Neural cell (in vitro differentiated cells): ENCODE data around the gene THAP4.

ENCODE experiments used
- EP300 ChIP-seq: fragments of 450-650 bp; conservative IDR thresholded peaks from 2 replicates; pipeline ENCODE4 v1.6.1; 2014; ENCODE audit warnings: antibody characterized with exemption, mild to moderate bottlenecking, moderate library complexity; ENCODE audit not compliant: poor library complexity, severe bottlenecking
- RAD21 ChIP-seq: fragments of 450-650 bp; conservative IDR thresholded peaks from 2 replicates; pipeline ENCODE4 v1.6.1; 2014; ENCODE audit warnings: antibody characterized with exemption, mild to moderate bottlenecking, moderate library complexity
- SMC3 ChIP-seq: fragments of 450-650 bp; conservative IDR thresholded peaks from 2 replicates; pipeline ENCODE4 v1.6.1; 2014; ENCODE audit warnings: antibody characterized with exemption, mild to moderate bottlenecking, moderate library complexity; ENCODE audit not compliant: poor library complexity
- TAF1 ChIP-seq: IDR thresholded peaks from 2 replicates; pipeline ENCODE4 v1.6.1; 2012; ENCODE audit warnings: low read depth

DNA sequence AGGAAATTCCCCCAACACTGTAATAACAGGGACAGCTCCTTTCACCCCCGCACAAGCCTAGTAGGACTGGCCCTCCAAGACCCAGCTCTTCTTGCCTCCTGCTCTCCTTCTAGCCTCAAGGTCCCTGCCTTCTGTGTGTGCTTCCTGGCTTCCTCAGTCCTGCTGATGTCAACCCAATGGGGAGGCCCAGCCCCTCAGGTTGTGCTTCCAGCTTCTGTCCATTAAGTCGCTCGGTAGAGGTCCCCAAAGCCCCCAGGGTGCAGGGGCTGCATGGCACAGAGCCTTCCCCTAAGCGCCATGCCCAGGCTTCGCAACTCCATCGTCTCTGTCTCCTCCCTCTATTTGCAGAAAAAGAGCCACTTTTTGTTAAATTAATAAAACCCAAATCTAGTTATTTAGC, 39.4 kb downstream of the THAP4 start:
- TF ChIP-seq TAF1: no peak
- no peak for TF ChIP-seq EP300
- no peak for TF ChIP-seq RAD21
- no peak for TF ChIP-seq SMC3
